Measurements from ENCODE around the gene LHX2. TPM values are rescaled to one million over a fixed set of nuclear protein-coding genes. Genes with fewer than 3 reads are reported as not detected.

Gene LHX2
- total RNA-seq, 4 donors from 2014 or later: 0.22 TPM; not detected in 3

DNA sequence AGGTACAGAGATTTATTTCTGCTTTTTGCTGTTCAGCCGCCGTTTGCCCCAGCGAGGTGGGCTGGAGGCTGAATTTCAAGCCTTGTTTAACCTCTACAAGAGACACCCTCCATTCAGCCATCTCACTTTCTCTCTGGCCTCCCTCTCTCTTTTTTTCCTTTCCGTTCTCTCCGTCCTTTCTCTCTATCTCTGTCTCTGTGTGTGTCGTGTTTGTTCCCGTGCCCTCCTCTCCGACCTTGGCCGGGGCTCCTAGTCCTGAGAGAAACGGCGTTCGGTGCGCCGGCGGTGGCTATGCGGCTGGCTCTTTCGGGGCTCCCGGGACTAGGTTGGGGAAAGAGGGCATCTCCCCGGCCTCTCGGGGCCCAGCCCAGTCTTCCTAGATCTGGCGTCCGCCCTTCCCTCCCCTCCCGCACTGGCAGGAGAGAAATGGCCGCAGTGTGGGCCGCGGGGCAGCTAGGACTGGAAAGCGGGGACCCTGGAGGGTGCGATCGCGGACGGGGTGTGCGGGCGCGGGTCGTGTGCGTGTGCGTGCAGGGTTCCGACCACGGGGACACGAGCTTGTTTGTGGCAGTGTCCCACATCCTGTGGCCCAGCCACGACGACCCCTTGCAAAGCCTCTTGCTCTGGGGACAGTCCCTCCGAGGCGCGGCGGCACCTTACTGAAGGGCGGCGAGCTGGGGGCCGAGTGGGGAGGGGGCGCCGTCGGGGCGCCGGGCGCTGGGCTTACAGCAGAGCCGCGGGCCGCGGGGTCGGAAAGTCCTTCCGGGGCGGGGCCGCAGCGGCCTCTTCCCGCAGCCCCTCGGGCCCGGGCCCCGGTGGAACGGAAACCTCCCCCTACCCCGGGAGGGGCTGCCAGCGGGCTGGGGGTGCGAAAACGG is 5.7 kb downstream of the LHX2 start:
- no peak for DNase-seq
- H3K36me3 ChIP-seq: no peaks in the 10 kb centered on the region
- H3K4me1 ChIP-seq: peaks cover 23 to 71% (median 30%) of the 10 kb centered on the region in 3 donors
- peak overlapping the region in 2 of 4 donors; percentile 21 to 33 for H3K4me3 ChIP-seq
- H3K27me3 ChIP-seq: peaks cover 71 to 100% (median 85%) of the 10 kb centered on the region in 4 donors
- no peaks in the 10 kb centered on the region for H3K9me3 ChIP-seq
- H3K27ac ChIP-seq: no peak overlapping the region
- intact Hi-C loops (cut with DNase I): no loop called here
- TF ChIP-seq, protein P1, sequence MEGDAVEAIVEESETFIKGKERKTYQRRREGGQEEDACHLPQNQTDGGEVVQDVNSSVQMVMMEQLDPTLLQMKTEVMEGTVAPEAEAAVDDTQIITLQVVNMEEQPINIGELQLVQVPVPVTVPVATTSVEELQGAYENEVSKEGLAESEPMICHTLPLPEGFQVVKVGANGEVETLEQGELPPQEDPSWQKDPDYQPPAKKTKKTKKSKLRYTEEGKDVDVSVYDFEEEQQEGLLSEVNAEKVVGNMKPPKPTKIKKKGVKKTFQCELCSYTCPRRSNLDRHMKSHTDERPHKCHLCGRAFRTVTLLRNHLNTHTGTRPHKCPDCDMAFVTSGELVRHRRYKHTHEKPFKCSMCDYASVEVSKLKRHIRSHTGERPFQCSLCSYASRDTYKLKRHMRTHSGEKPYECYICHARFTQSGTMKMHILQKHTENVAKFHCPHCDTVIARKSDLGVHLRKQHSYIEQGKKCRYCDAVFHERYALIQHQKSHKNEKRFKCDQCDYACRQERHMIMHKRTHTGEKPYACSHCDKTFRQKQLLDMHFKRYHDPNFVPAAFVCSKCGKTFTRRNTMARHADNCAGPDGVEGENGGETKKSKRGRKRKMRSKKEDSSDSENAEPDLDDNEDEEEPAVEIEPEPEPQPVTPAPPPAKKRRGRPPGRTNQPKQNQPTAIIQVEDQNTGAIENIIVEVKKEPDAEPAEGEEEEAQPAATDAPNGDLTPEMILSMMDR (IDR thresholded peaks at IDR 0.05): no peak
- TF ChIP-seq POLR2A (IDR thresholded peaks at IDR 0.05): no peak
- 8 to 14% methylated on average over 20 to 22 of the region's 73 CpGs for WGBS, 2 donors

- peaks cover 68 to 100% (median 85%) of the 10 kb centered on the region in 4 donors for H3K27me3 ChIP-seq
- no peaks in the 10 kb centered on the region for H3K36me3 ChIP-seq
- peak overlapping the region in 2 of 4 donors; percentile 21 to 33 for H3K4me3 ChIP-seq
- intact Hi-C loops (cut with DNase I): no loop called here
- DNase-seq: no peak
- no peaks in the 10 kb centered on the region for H3K9me3 ChIP-seq
- no peak for TF ChIP-seq POLR2A (IDR thresholded peaks at IDR 0.05)
- TF ChIP-seq, protein P1 (IDR thresholded peaks at IDR 0.05): no peak
- H3K4me1 ChIP-seq: peaks cover 17 to 68% (median 23%) of the 10 kb centered on the region in 3 donors
- 8% methylated on average over 27 to 52 of the region's 64 CpGs for WGBS, 2 donors
- H3K27ac ChIP-seq: no peak overlapping the region
Measured at GRCh38 chr9:124017929-124018729, 6.6 kb downstream of the LHX2 start.

GRCh38 chr9:124018730-124019697 is 7.4 kb downstream of the LHX2 start:
- WGBS, 2 donors: 10 to 11% methylated on average over 10 to 11 of the region's 21 CpGs
- no peaks in the 10 kb centered on the region for H3K36me3 ChIP-seq
- peaks cover 59 to 100% (median 78%) of the 10 kb centered on the region in 4 donors for H3K27me3 ChIP-seq
- no peak for TF ChIP-seq POLR2A (IDR thresholded peaks at IDR 0.05)
- TF ChIP-seq, protein P1 (IDR thresholded peaks at IDR 0.05): no peak
- DNase-seq: no peak
- peaks cover 17 to 60% (median 23%) of the 10 kb centered on the region in 3 donors for H3K4me1 ChIP-seq
- H3K4me3 ChIP-seq: no peak overlapping the region
- H3K9me3 ChIP-seq: no peaks in the 10 kb centered on the region
- H3K27ac ChIP-seq: no peak overlapping the region
- intact Hi-C loops (cut with DNase I): no loop called here

DNA sequence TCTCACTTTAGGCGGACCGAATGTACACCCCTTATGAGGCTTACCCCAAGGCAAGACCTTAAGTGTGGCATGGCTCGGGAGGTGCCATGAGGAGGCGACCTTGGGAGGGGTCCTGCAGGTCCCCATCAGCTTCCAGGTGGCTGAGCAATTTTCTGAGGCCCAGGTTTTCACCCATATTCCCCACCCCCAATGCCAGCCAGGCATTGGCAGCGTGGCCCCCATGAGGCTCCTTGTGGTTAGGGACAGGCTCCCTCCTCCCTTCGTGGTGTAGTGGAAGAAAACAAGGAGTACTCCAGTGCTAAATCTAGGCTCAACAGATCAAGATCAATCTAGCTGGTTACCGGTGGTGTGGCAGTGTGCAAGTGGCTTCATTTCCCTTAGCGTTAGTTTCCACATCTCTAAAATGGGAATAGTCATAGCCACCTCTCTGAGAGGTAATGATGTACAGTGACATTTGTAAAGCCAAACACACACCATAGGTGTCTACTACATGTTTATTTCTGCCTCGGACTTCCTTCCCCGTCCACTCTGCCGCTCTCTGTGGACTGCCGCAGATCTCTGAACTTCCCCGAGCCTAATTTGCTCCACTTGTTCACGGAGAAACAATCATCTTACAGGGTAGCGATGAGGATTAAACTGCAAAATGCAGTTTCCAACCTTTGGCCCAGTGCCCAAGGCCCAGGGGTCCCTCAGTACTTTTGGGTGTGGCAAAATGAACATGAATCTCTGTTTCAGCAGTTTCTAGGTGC is 8.4 kb downstream of the LHX2 start:
- intact Hi-C loops (cut with DNase I): no loop called here
- WGBS, 2 donors: 11 to 17% methylated on average over 14 to 15 of the region's 15 CpGs
- no peak for DNase-seq
- peaks cover 55 to 100% (median 73%) of the 10 kb centered on the region in 4 donors for H3K27me3 ChIP-seq
- no peak overlapping the region for H3K4me3 ChIP-seq
- no peak for TF ChIP-seq POLR2A (IDR thresholded peaks at IDR 0.05)
- no peaks in the 10 kb centered on the region for H3K9me3 ChIP-seq
- H3K27ac ChIP-seq: no peak overlapping the region
- H3K36me3 ChIP-seq: no peaks in the 10 kb centered on the region
- H3K4me1 ChIP-seq: peaks cover 17 to 59% (median 23%) of the 10 kb centered on the region in 3 donors

All from esophagus squamous epithelium (tissue), 5 donors.